ENCODE data around the gene TBCB. TPM values are rescaled to one million over a fixed set of nuclear protein-coding genes. Genes with fewer than 3 reads are reported as not detected.
"Not testable (repeated sequence)": the region's sequence is repeated elsewhere in the genome, so short reads cannot be mapped to it uniquely, and the experiment has no call there.

The TBCB gene
- total RNA-seq, 1 donor from 2014 or later = 286 TPM

DNA sequence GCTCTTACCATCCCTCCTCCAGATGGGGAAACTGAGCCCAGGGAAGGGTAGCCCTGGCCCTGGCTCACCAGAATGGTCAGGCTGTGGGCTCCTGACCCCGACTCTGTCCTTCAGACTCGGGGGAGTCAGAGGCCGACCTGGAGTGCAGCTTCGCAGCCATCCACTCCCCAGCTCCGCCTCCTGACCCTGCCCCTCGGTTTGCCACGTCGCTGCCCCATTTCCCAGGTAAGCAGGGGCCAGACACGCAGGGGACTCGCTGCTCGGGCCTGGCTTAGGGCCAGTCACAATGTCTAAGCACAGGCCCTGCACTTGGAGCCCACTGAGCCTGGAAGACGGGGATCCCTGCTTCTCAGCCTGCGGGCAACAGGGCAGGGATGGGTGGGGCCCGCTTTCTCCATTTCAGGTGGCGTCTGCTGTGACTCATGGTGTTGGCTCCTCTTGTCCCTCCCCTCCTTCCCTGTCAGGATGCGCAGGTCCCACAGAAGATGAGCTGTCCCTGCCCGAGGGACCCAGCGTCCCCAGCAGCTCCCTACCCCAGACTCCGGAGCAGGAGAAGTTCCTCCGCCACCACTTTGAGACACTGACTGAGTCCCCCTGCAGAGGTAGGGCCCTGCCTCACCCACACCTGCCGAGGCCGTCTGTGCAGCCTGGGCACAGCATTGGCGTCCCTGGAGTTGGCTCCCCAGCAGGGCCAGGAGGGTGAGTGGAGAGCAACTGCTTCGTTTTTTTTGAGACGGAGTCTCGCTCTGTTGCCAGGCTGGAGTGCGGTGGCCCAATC, 13.5 kb upstream of the TBCB start:
- DNase-seq (ENCODE audit: extremely low read depth, low read depth, low spot score) = no peak

DNA sequence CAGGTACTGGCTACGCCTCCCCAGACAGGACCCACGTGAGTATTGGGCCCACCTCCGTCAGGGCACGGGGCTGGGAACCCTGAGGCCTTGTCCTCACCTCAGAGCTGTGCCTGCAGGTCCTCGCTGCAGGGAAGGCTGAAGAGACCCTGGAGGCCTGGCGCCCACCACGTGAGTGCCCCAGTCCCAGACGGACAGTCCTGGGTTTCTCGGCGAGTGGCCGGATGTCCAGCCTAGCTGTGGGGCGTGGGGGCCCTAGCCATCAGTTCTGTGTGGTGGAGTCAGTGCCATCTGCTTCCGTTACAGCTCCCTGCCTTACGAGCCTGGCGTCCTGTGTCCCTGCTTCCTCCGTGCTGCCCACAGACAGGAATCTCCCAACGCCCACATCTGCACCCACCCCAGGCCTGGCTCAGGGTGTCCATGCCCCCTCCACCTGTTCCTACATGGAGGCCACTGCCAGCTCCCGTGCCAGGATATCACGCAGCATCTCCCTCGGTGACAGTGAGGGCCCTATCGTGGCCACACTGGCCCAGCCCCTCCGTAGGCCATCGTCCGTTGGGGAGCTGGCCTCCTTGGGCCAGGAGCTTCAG, 12.1 kb upstream of the TBCB start:
- no peak for DNase-seq (ENCODE audit: extremely low read depth, low read depth, low spot score)

- DNase-seq (ENCODE audit: extremely low read depth, low read depth, low spot score) = no peak
These were observed 11.3 kb upstream of the TBCB start for GRCh38 chr19:36103842-36104552.

DNA sequence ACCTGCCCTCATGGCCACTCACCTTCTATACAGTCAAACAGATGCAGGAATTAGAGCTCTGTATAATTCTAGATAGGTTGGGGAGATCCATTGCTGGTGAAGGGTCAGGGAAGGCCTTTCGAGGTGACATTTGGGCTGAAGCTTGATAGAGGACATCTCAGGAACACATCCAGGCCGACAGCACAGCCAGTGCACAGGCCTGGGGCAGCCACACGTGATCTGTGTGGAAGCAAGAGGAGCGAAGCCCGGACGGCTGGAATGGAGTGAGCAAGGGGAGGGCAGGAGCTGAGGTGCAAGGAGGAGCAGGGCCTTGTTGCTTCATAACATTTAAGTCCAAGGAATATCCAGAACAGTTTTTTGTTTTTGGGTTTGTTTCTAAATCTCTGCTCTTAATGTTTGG, 8.8 kb upstream of the TBCB start:
- no peak for DNase-seq (ENCODE audit: extremely low read depth, low read depth, low spot score)

GRCh38 chr19:36106991-36107390, 8.3 kb upstream of the TBCB start:
- DNase-seq (ENCODE audit: extremely low read depth, low read depth, low spot score) = no peak

GRCh38 chr19:36108684-36109083, 6.6 kb upstream of the TBCB start:
- no peak for DNase-seq (ENCODE audit: extremely low read depth, low read depth, low spot score)

DNA sequence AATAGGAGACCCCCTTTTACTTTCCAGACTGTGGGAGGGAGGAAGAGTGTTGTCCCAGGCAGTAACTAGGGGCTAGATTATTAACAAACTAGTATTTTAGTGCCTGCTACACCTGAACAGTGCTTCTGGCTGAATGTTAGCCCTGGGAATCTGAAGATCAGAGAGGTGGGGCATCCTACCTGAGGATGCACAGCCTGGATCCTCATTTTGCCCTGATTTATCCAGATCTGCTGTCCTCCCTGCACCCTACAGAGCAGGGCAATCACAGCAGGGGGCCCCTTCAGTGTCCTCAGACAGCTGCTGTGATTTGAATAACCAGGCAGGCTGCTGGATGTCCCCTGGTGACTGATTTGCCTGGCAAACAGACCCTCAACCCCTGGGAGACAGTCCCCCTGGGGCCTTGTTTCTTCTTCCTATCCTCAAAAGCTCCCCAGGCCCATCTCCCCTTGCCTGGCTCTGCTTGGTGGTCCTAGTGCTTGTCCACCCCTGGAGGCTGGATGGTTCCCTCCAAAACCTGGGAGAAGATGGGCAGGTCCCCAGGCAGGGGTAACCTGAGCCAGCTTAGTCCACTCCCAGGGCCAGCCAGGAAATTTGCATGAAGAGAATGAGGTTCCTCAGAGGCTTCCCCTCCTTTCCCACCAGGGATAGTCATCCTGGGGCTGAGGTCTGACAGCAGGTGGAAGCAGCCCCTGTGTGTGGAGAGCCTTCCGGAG, 4.6 kb upstream of the TBCB start, which contains the start of gene OVOL3:
TSS of gene OVOL3 (plus strand) at position 657 of the 713 bp plus-strand sequence. CDS start 60 bp downstream, outside the sequence.
- DNase-seq (ENCODE audit: extremely low read depth, low read depth, low spot score) = no peak

GRCh38 chr19:36111200-36111539, 4.1 kb upstream of the TBCB start:
- no peak for DNase-seq (ENCODE audit: extremely low read depth, low read depth, low spot score)

DNA sequence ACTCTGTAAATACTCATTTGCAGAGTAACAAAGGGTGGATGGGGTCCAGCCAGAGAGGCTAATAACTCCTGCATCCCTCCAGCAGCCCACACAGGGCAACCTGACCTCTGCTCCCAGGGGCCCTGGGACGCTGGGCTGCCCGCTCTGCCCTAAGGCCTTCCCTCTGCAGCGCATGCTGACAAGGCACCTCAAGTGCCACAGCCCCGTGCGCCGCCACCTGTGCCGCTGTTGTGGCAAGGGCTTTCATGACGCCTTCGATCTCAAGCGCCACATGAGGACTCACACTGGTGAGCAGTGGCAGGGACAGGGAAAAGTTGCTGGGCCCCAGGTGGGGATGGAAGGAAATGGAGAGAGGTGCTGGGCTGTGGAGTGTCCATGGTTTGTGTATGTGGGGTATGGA, 2.6 kb upstream of the TBCB start:
- no peak for DNase-seq (ENCODE audit: extremely low read depth, low read depth, low spot score)

DNA sequence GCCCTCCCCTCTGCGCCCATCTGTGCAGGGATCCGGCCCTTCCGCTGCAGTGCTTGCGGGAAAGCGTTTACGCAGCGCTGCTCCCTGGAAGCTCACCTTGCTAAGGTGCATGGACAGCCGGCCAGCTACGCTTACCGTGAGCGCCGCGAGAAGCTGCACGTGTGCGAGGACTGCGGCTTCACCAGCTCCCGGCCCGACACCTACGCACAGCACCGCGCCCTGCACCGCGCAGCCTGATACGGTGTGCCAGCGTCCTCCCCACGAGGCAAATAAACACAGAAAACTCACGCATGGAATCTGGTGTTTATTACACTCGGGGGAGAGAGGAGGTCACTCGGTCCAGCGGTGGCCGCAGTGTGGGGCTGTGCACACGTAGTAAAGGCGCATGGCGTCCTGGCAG, 1.8 kb upstream of the TBCB start:
- DNase-seq (ENCODE audit: extremely low read depth, low read depth, low spot score) = no peak

GRCh38 chr19:36113894-36114720, 1.2 kb upstream of the TBCB start:
- no peak for DNase-seq (ENCODE audit: extremely low read depth, low read depth, low spot score)

GRCh38 chr19:36114721-36115452, 381 bp upstream of the TBCB start, which contains the start of gene POLR2I:
POLR2I (minus strand) TSS chr19:36114875; CDS start chr19:36114856, 19 bp downstream.
- DNase-seq (ENCODE audit: extremely low read depth, low read depth, low spot score) = peak; percentile 96

- no peak for DNase-seq (ENCODE audit: extremely low read depth, low read depth, low spot score)
These were observed 1.0 kb downstream of the TBCB start for GRCh38 chr19:36116344-36116637.

DNA sequence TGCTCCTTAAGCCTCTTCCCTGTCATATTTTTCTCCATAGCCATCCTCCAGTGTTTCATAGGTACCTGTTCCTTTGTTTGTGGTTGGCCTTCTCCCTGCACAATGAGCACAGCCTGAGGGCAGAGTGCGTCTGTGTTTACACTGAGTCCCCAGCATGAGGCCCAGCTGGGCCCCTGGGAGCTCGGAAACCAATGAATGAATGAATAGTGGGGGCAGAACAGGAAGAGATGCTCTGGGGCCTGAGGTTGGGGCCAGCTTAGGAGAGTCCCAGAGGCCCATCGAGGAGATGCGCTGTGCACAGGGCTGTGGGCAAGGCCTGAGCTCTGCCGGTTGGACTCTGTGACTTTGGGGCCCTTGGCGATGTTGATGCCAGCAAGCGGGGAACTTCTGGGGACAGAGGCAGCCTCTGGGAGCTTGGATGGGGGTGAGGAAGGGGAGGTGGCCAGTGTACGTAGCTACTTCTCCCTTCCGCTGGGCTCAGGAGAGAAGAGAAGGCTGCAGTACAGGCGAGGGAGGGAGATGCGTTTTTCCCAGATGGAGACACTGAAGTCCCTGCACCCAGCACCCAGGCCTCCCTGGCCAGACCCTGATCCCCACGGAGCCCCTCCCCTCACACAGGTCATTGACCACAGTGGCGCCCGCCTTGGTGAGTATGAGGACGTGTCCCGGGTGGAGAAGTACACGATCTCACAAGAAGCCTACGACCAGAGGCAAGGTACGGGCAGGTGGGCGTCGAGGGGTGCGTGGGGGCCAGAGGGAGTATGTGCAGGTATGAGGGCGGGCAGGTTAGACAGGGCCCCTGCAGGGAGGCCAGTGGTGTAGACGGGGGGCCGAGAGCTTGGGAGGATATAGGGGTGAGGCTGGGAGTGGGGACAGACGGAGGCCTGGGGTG, 5.1 kb downstream of the TBCB start:
- no peak for DNase-seq (ENCODE audit: extremely low read depth, low read depth, low spot score)

DNA sequence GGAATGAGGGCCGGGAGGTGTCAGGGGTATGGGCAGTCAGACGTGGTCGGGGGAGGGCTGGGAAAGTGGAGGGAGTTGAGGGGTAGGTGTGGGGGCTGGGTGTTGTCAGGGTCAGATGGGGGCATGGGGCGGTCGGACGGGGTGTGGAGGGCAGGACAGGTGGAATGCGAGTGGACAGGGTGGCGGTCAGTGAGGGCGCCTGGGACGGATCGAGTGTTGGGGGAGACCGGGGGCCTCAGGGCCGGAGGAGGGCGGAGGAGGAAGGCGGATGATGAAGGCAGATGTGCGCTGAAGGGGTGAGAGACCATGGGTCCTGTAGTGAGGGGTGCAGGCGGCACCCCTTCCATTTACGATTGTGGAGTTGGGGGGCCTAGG, 5.7 kb downstream of the TBCB start:
- no peak for DNase-seq (ENCODE audit: extremely low read depth, low read depth, low spot score)

DNA sequence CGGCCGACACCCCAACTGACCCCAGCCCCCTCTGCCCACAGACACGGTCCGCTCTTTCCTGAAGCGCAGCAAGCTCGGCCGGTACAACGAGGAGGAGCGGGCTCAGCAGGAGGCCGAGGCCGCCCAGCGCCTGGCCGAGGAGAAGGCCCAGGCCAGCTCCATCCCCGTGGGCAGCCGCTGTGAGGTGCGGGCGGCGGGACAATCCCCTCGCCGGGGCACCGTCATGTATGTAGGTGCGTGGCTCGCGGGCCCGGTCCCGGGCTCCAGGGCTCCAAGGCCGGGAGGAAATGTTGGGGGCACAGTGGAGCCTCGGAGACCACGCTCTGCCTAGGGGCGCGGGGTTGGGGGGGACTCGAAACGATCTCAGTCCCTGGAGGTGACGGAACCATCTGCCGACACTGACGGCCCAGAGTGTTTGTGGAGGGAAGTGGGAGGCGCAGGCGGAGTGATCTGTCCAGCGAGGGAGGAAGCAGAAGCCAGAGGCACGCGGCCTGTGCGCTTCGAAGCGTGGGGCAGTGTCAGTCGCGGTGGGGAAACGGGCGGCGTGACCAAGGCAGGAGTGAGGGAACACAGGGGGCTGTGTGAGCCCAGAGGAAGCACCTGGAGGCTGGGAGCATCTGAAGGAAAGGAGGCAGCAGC, 6.3 kb downstream of the TBCB start:
- DNase-seq (ENCODE audit: extremely low read depth, low read depth, low spot score) = no peak

DNA sequence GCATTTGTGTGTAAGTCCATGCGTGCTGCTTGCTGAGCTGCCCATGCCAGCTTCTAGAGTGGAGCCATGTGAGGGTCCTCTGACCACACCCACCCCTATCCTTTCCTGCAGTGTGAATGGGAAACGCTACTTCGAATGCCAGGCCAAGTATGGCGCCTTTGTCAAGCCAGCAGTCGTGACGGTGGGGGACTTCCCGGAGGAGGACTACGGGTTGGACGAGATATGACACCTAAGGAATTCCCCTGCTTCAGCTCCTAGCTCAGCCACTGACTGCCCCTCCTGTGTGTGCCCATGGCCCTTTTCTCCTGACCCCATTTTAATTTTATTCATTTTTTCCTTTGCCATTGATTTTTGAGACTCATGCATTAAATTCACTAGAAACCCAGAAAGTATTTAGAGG, 10.3 kb downstream of the TBCB start:
- DNase-seq (ENCODE audit: extremely low read depth, low read depth, low spot score) = no peak

- no peak for DNase-seq (ENCODE audit: extremely low read depth, low read depth, low spot score)
These were observed 13.1 kb downstream of the TBCB start for GRCh38 chr19:36128392-36128736.

GRCh38 chr19:36131221-36131620, 16.0 kb downstream of the TBCB start:
- DNase-seq (ENCODE audit: extremely low read depth, low read depth, low spot score) = not testable (repeated sequence)
